ENCODE results near the gene COA1. TPM values are rescaled to one million over a fixed set of nuclear protein-coding genes. Genes with fewer than 3 reads are reported as not detected.

Gene COA1
- polyA plus RNA-seq, 1 donor (not counting 4 experiments of a cell fraction or from before 2014, with no cell fraction given): 32.2 TPM

GRCh38 chr7:43659549-43659896 lies 69.8 kb downstream of the COA1 start:
- dilution Hi-C loops (cut with MboI; ENCODE audit: extremely low pct_ligation_motif_present, low sequenced_read_pairs): no loop called here
- Histone ChIP-seq H3K4me2 (ENCODE audit: control insufficient read depth, extremely low read depth, insufficient read depth, low read depth, low read length) (peak overlapping the region; percentile 61), H3K9me1 (ENCODE audit: control insufficient read depth, extremely low read depth, insufficient read depth, low read length) (no peaks in the 10 kb centered on the region), H3K79me2 (ENCODE audit: control insufficient read depth, insufficient read depth, low read length) (peaks cover 21% of the 10 kb centered on the region), H3K4me1 (ENCODE audit: control insufficient read depth, extremely low read depth, insufficient read depth, low read length) (peaks cover 34% of the 10 kb centered on the region), H3K9ac (ENCODE audit: control insufficient read depth, extremely low read depth, insufficient read depth, low read length) (no peak overlapping the region), H2AFZ (ENCODE audit: control insufficient read depth, low read length) (no peak overlapping the region), H3K27ac (ENCODE audit: control insufficient read depth, insufficient read depth, low read length) (no peak overlapping the region), H4K20me1 (ENCODE audit: control insufficient read depth, extremely low read depth, insufficient read depth, low read length) (no peaks in the 10 kb centered on the region), H3K27me3 (ENCODE audit: control insufficient read depth, extremely low read depth, insufficient read depth, low read length) (no peaks in the 10 kb centered on the region), H3K36me3 (ENCODE audit: control insufficient read depth in 2 of 2, extremely low read depth in 1 of 2, insufficient read depth in 2 of 2, low read length in 2 of 2) (no peaks in the 10 kb centered on the region), H3K4me3 (ENCODE audit: control insufficient read depth in 2 of 3, extremely low read depth in 1 of 3, insufficient read depth in 2 of 3, low read depth in 1 of 3, low read length in 3 of 3) (no peak overlapping the region), H3K9me3 (ENCODE audit: control insufficient read depth, low read depth, low read length) (no peaks in the 10 kb centered on the region)
- DNase-seq (ENCODE audit: low read depth, low spot score) (no peak), FAIRE-seq (no peak)
- TF ChIP-seq EZH2 (IDR thresholded peaks at IDR 0.05; ENCODE audit: low read length) (no peak), CTCF (optimal IDR thresholded peaks at IDR 0.05 in 1 of 3, IDR thresholded peaks at IDR 0.05 in 1 of 3, conservative IDR thresholded peaks at IDR 0.05 in 1 of 3; ENCODE audit: extremely low read depth in 1 of 3, insufficient read depth in 2 of 3, low read length in 3 of 3) (no peak)

DNA sequence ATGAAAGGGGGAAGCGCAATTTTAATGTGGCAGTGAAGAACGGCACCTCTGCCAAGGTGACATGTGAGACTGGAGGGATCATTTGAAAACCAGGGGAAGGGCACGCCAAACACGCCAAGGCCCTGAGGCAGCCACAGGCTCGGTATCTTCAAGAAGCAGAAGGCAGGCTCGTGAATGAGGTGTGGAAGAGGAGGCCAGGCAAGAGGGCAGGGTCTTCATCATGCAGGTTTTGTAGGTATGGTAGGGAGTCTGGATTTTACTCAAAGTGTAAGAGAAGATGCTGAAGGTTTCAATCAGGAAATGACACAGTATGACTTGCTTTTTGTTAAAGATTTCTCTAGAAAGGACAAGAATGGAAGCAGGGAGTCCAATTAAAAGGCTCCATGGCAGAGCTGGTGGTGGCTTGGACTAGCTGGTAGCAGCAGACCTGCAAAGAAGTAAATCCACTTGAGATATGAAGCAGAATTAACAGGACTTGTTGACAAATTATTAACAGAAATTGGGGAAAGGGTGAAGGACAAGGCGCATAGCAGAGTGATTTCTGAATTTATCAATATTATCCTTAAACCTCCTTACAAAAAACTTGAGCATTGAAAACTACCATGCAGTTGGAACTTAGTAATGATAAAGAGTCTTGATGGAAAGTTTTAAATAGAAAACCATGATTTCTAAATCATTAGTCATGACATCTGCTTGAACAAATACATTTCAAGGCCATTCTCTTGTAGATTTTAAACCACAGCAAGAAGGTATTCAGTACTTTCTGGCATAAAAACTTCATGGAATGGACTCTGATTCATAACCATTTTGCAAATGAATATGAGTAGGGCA lies 70.4 kb downstream of the COA1 start:
- Histone ChIP-seq H2AFZ (ENCODE audit: control insufficient read depth, low read length) (no peak overlapping the region), H3K4me1 (ENCODE audit: control insufficient read depth, extremely low read depth, insufficient read depth, low read length) (peaks cover 34% of the 10 kb centered on the region), H3K9me3 (ENCODE audit: control insufficient read depth, low read depth, low read length) (no peaks in the 10 kb centered on the region), H3K4me3 (ENCODE audit: control insufficient read depth in 2 of 3, extremely low read depth in 1 of 3, insufficient read depth in 2 of 3, low read depth in 1 of 3, low read length in 3 of 3) (no peak overlapping the region), H3K36me3 (ENCODE audit: control insufficient read depth in 2 of 2, extremely low read depth in 1 of 2, insufficient read depth in 2 of 2, low read length in 2 of 2) (no peaks in the 10 kb centered on the region), H3K4me2 (ENCODE audit: control insufficient read depth, extremely low read depth, insufficient read depth, low read depth, low read length) (peak overlapping the region; percentile 61), H3K9ac (ENCODE audit: control insufficient read depth, extremely low read depth, insufficient read depth, low read length) (no peak overlapping the region), H3K27ac (ENCODE audit: control insufficient read depth, insufficient read depth, low read length) (peak overlapping the region; percentile 62), H3K79me2 (ENCODE audit: control insufficient read depth, insufficient read depth, low read length) (peaks cover 21% of the 10 kb centered on the region), H3K9me1 (ENCODE audit: control insufficient read depth, extremely low read depth, insufficient read depth, low read length) (no peaks in the 10 kb centered on the region), H4K20me1 (ENCODE audit: control insufficient read depth, extremely low read depth, insufficient read depth, low read length) (no peaks in the 10 kb centered on the region), H3K27me3 (ENCODE audit: control insufficient read depth, extremely low read depth, insufficient read depth, low read length) (no peaks in the 10 kb centered on the region)
- TF ChIP-seq CTCF (optimal IDR thresholded peaks at IDR 0.05 in 1 of 3, IDR thresholded peaks at IDR 0.05 in 1 of 3, conservative IDR thresholded peaks at IDR 0.05 in 1 of 3; ENCODE audit: extremely low read depth in 1 of 3, insufficient read depth in 2 of 3, low read length in 3 of 3) (no peak), EZH2 (IDR thresholded peaks at IDR 0.05; ENCODE audit: low read length) (no peak)
- peak; percentile 30 for DNase-seq (ENCODE audit: low read depth, low spot score)
- peak; percentile 87 for FAIRE-seq
- dilution Hi-C loops (cut with MboI; ENCODE audit: extremely low pct_ligation_motif_present, low sequenced_read_pairs): no loop called here
